ENCODE results near the gene CENPVL1.

The CENPVL1 gene

GRCh38 chrX:51742586-51742985, 32.3 kb downstream of the CENPVL1 start:
- Histone ChIP-seq H3K27ac (ENCODE audit: low read depth, low read length) (peak overlapping the region; percentile 85), H3K9me3 (ENCODE audit: control insufficient read depth, insufficient read depth, low read length) (no peaks in the 10 kb centered on the region), H3K27me3 (ENCODE audit: control insufficient read depth, insufficient read depth, low read length) (no peaks in the 10 kb centered on the region), H3K4me1 (ENCODE audit: control insufficient read depth, insufficient read depth, low read length) (peaks cover 13% of the 10 kb centered on the region), H3K4me3 (ENCODE audit: low read depth, low read length) (peak overlapping the region; percentile 69), H3K9ac (ENCODE audit: low read depth, low read length) (no peak overlapping the region), H3K36me3 (ENCODE audit: control insufficient read depth, insufficient read depth, low read length) (peaks cover 6% of the 10 kb centered on the region; the same call in 1 of the 2 replicates)

- Histone ChIP-seq H3K4me3 (ENCODE audit: low read depth, low read length) (peak within 1 kb of the TSS; percentile 69), H3K4me1 (ENCODE audit: control insufficient read depth, insufficient read depth, low read length) (peaks cover 13% of the 10 kb centered on the region), H3K27me3 (ENCODE audit: control insufficient read depth, insufficient read depth, low read length) (no peaks in the 10 kb centered on the region), H3K27ac (ENCODE audit: low read depth, low read length) (peak within 1 kb of the TSS; percentile 85), H3K36me3 (ENCODE audit: control insufficient read depth, insufficient read depth, low read length) (peaks cover 6% of the 10 kb centered on the region; the same call in 1 of the 2 replicates), H3K9me3 (ENCODE audit: control insufficient read depth, insufficient read depth, low read length) (no peaks in the 10 kb centered on the region), H3K9ac (ENCODE audit: low read depth, low read length) (peak within 1 kb of the TSS; percentile 79)
These were observed 33.1 kb downstream of the CENPVL1 start, which contains the start of gene GSPT2 for GRCh38 chrX:51743179-51743957. Gene GSPT2, plus strand, starts transcription at chrX:51743442. Its CDS starts 185 bp downstream, at chrX:51743627.

GRCh38 chrX:51747671-51748070, 37.4 kb downstream of the CENPVL1 start:
- peaks cover 6% of the 10 kb centered on the region; the same call in 1 of the 2 replicates for H3K36me3 ChIP-seq (ENCODE audit: control insufficient read depth, insufficient read depth, low read length)
- H3K27me3 ChIP-seq (ENCODE audit: control insufficient read depth, insufficient read depth, low read length): no peaks in the 10 kb centered on the region
- H3K4me1 ChIP-seq (ENCODE audit: control insufficient read depth, insufficient read depth, low read length): peaks cover 6% of the 10 kb centered on the region
- no peak overlapping the region for H3K27ac ChIP-seq (ENCODE audit: low read depth, low read length)
- no peak overlapping the region for H3K4me3 ChIP-seq (ENCODE audit: low read depth, low read length)
- no peak overlapping the region for H3K9ac ChIP-seq (ENCODE audit: low read depth, low read length)
- H3K9me3 ChIP-seq (ENCODE audit: control insufficient read depth, insufficient read depth, low read length): no peaks in the 10 kb centered on the region

GRCh38 chrX:51759055-51759839, 48.9 kb downstream of the CENPVL1 start:
- Histone ChIP-seq H3K27ac (ENCODE audit: low read depth, low read length) (no peak overlapping the region), H3K36me3 (ENCODE audit: control insufficient read depth, insufficient read depth, low read length) (no peaks in the 10 kb centered on the region), H3K9me3 (ENCODE audit: control insufficient read depth, insufficient read depth, low read length) (no peaks in the 10 kb centered on the region), H3K9ac (ENCODE audit: low read depth, low read length) (no peak overlapping the region), H3K4me1 (ENCODE audit: control insufficient read depth, insufficient read depth, low read length) (no peaks in the 10 kb centered on the region; the same call in 1 of the 2 replicates), H3K4me3 (ENCODE audit: low read depth, low read length) (no peak overlapping the region), H3K27me3 (ENCODE audit: control insufficient read depth, insufficient read depth, low read length) (no peaks in the 10 kb centered on the region)

- no peak overlapping the region for H3K4me3 ChIP-seq (ENCODE audit: low read depth, low read length)
- no peak overlapping the region for H3K27ac ChIP-seq (ENCODE audit: low read depth, low read length)
- H3K36me3 ChIP-seq (ENCODE audit: control insufficient read depth, insufficient read depth, low read length): no peaks in the 10 kb centered on the region
- H3K27me3 ChIP-seq (ENCODE audit: control insufficient read depth, insufficient read depth, low read length): no peaks in the 10 kb centered on the region
- H3K9me3 ChIP-seq (ENCODE audit: control insufficient read depth, insufficient read depth, low read length): 0 out of 2 replicates have a peak, but pooled peaks cover 1% of the 10 kb centered on the region
- H3K4me1 ChIP-seq (ENCODE audit: control insufficient read depth, insufficient read depth, low read length): no peaks in the 10 kb centered on the region; the same call in 1 of the 2 replicates
- H3K9ac ChIP-seq (ENCODE audit: low read depth, low read length): no peak overlapping the region
These were observed 50.3 kb downstream of the CENPVL1 start for GRCh38 chrX:51760657-51761056.

All from HUES48 (cell line).